GM06990 (cell line): ENCODE measurements around the gene MEIS3.
"Not testable (repeated sequence)": the region's sequence is repeated elsewhere in the genome, so short reads cannot be mapped to it uniquely, and the experiment has no call there.

Source experiments
- DNase-seq: peaks from one replicate; pipeline ENCODE4 v3.0.0-alpha.2; 2011; ENCODE audit not compliant: insufficient read length; ENCODE audit errors: extremely low read depth
- H3K27me3 ChIP-seq: replicated peaks from 2 replicates; pipeline ENCODE4 v1.6.0; 2011; ENCODE audit warnings: low read length; ENCODE audit not compliant: control insufficient read depth, insufficient read depth
- H3K36me3 ChIP-seq: 2 replicates; pipeline ENCODE4 v1.5.1; 2011; ENCODE audit warnings: low read length; ENCODE audit not compliant: control insufficient read depth, insufficient read depth
- H3K4me3 ChIP-seq: replicated peaks from 2 replicates; pipeline ENCODE4 v1.5.1; 2011; ENCODE audit warnings: low read depth, mild to moderate bottlenecking, control low read depth, low read length
- TF ChIP-seq, protein P1 (sequence below): IDR thresholded peaks from 2 replicates; pipeline ENCODE4 v1.5.1; 2011; ENCODE audit warnings: low read length, control low read depth, mild to moderate bottlenecking, inconsistent platforms; ENCODE audit not compliant: insufficient read depth, poor library complexity, severe bottlenecking

MEIS3 gene

DNA sequence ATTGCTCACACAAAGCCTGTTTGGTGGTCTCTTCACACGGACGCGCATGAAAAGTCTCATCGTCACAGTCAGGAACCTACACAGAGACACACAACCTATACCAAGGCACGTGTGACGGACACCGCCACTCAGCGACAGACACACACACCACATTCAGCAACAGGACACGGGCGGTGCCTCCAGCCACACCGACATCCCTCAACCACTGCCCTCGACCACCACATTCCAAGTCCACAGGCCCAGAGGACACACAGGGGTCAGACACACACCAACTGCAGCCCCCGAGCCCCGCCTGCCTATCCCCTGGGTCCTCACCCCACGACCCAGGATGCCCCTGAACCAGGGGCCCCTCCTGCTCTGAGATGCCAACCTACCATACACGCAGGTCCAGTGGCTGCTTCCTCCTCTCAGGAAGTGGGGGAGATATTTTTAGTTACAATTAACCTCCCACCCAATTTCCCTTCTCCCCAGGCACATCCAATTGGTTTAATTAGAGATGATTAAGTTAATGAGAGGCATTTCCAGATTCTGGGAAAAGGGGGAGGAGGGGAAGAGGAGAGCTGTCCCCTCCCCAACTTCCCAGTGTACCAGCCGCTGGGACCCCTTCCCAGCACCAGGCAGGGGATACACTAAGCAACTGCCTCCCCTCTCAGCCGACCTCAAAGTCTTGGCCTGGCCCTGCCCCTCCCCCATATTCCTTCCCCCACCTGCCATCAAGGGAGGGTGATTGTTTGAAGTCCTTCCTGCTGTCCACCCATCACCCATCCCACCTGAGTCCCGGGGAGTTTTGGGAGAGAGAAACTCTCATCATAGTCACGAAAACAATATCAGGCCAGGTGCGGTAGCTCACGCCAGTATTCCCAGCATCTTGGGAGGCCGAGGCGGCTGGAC lies 20.4 kb downstream of the MEIS3 start:
- DNase-seq, result no peak
- Histone ChIP-seq H3K36me3 (no peaks in the 10 kb centered on the region), H3K4me3 (no peak overlapping the region), H3K27me3 (no peaks in the 10 kb centered on the region)
- TF ChIP-seq, protein P1, sequence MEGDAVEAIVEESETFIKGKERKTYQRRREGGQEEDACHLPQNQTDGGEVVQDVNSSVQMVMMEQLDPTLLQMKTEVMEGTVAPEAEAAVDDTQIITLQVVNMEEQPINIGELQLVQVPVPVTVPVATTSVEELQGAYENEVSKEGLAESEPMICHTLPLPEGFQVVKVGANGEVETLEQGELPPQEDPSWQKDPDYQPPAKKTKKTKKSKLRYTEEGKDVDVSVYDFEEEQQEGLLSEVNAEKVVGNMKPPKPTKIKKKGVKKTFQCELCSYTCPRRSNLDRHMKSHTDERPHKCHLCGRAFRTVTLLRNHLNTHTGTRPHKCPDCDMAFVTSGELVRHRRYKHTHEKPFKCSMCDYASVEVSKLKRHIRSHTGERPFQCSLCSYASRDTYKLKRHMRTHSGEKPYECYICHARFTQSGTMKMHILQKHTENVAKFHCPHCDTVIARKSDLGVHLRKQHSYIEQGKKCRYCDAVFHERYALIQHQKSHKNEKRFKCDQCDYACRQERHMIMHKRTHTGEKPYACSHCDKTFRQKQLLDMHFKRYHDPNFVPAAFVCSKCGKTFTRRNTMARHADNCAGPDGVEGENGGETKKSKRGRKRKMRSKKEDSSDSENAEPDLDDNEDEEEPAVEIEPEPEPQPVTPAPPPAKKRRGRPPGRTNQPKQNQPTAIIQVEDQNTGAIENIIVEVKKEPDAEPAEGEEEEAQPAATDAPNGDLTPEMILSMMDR, result no peak

DNA sequence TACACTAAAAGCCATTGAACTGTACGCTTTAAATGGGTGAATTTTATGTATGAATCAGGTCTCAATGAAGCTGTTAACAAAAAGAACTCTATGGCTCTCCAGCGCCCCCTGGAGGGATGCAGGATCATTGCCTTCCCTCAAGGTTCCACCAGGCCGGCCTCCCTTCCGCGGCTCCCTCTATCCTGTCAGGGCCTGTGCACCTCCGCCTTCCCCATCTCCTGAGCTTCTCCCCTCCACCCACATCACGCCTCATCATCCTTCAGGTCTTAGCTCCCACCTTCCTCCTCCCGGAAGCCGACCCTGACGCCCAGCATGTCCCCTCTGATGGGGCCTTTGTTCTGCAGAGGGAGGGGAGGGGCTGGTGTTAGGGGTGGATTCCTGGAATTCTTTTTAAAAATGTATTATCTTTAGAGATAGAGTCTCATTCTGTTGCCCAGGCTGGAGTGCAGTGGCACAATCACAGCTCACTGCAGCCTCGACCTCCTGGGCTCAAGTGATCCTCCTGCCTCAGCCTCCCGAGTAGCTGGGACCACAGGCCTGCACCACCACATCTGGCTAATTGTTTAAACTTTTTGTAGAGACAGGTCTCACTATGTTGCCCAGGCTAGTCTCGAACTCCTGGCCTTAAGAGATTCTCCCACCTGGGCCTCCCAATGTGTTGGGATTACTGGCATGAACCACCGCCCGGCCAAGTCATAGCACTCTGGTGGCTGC lies 27.7 kb downstream of the MEIS3 start:
- peak; percentile 37 for DNase-seq
- Histone ChIP-seq H3K36me3 (no peaks in the 10 kb centered on the region), H3K27me3 (no peaks in the 10 kb centered on the region), H3K4me3 (no peak overlapping the region)
- TF ChIP-seq, protein P1, result peak; percentile 91

DNA sequence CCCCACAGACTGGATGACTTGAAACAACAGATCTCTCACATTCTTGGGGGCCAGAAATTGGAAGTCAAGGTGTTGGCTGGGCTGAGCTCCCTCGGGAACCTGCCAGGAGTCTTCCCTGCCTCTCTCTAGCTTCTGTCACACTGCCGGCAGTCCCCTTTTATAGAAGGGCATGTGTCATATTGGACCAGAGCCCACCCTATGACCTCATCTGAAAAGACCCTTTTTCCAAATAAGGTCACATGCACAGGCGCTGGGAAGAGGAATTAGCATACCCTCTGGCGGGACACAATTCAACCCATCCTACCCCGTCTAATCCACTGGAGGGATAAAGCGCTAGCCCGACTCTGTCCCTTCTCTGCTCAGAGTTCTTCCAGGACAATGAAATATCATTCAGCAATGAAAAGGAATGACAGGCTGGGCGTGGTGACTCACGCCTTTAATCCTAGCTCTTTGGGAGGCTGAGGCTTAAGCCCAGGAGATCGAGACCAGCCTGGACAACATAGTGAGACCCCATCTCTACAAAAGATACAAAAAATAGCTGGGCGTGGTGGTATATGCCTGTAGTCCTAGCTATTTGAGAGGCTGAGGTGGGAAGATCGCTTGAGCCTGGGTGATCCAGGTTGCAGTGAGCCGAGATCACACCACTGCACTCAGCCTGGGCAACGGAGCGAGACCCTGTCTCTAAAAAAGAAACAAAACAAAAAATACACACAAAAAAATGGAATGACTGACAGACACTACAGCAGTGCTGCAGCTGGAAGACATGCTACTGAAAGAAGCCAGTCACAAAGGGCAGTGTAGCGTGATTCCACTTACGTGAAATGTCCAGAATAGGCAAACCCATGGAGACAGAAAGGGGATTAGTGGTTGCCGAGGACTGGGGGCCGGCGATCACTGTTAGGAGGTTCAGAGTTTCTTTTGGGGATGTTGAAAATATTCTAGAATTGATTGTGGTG lies 28.5 kb downstream of the MEIS3 start:
- Histone ChIP-seq H3K4me3 (no peak overlapping the region), H3K36me3 (no peaks in the 10 kb centered on the region)
- TF ChIP-seq, protein P1, result no peak

DNA sequence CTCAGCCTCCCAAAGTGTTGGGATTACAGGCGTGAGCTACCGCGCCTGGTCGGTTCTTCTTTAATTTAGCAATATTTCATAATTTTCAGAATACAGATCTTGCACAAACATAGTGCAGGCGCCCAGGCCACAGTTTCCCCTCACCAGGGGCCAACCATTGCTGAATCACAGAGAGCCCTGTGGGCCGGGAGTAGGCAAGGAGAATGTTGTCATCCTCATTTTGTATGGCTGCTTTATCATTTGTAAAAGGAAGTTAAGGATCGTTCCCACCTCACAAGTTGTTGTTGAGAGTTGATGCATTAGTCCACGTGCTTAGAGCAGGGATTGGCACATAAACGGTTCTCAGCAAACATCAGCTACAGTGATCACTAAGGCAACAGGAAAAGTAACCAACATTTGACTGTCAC lies 30.2 kb downstream of the MEIS3 start:
- no peak for DNase-seq
- H3K4me3 ChIP-seq, result no peak overlapping the region
- H3K27me3 ChIP-seq, result no peaks in the 10 kb centered on the region
- TF ChIP-seq, protein P1, result no peak
- no peaks in the 10 kb centered on the region for H3K36me3 ChIP-seq

More for the DNA sequence above, 28.5 kb downstream of the MEIS3 start:
- no peaks in the 10 kb centered on the region for H3K27me3 ChIP-seq
- DNase-seq, result no peak

DNA sequence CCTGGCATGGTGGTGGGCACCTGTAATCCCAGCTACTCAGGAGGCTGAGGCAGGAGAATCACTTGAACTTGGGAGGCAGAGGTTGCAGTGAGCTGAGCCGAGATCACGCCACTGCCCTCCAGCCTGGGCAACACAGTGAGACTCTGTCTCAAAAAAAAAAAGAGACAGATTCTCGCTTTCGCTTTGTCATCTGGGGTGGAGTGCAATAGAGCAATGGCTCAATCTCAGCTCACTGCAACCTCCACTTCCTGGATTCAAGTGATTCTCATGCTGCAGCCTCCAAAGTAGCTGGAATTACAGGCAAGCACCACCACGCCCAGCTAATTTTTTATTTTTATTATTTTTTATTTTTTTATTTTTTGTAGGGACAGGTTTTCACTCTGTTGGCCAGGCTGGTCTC lies 30.6 kb downstream of the MEIS3 start:
- H3K36me3 ChIP-seq, DNase-seq, H3K27me3 ChIP-seq, H3K4me3 ChIP-seq: not testable (repeated sequence)

DNA sequence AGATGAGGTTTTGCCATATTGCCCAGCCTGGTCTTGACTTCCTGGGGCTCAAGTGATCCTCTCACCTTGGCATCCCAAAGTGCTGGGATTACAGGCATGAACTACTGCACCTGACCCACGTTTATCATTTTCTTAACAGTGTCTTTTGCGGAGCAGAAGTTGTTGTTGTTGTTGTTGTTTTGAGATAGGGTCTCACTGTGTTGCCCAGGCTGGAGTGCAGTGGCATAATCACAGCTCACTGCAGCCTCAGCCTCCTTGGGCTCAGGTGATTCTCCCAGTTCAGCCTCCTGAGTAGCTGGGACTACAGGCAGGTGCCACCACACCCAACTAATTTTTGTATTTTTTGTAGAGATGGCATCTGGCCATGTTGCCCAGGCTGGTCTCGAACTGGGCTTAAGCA lies 31.7 kb downstream of the MEIS3 start:
- H3K27me3 ChIP-seq, H3K4me3 ChIP-seq, DNase-seq, H3K36me3 ChIP-seq: not testable (repeated sequence)

DNA sequence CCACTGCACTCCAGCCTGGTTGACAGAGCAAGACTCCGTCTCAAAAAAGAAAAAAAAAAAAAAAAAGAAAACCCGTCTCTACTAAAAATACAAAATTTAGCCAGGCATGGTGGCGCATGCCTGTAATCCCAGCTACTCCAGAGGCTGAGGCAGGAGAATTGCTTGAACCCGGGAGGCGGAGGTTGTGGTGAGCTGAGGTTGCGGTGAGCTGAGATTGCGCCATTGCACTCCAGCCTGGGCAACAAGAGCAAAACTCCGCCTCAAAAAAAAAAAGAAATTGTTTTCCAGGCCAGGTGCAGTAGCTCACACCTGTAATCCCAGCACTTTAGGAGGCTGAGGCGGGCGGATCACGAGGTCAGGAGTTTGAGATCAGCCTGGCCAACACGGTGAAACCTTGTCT lies 32.7 kb downstream of the MEIS3 start:
- not testable (repeated sequence) for H3K36me3 ChIP-seq, H3K27me3 ChIP-seq, DNase-seq, H3K4me3 ChIP-seq

DNA sequence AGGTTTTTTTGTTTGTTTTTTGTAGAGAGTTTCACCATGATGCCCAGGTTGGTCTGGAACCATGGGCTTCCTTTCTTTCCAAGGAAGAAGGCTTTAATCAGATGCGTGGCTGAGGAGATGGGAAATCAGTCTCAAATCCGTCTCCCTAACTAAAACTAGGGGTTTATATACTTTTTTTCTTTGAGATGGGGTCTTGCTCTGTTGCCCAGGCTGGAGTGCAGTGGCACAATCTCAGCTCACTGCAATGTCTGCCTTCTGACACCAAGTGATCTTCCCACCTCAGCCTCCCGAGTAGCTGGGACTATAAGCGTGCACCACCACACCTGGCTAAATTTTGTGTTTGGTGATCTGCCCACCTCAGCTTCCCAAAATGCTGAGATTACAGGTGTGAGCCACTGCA lies 34.8 kb downstream of the MEIS3 start:
- not testable (repeated sequence) for DNase-seq, H3K4me3 ChIP-seq, H3K27me3 ChIP-seq
- peaks cover 12% of the 10 kb centered on the region for H3K36me3 ChIP-seq

DNA sequence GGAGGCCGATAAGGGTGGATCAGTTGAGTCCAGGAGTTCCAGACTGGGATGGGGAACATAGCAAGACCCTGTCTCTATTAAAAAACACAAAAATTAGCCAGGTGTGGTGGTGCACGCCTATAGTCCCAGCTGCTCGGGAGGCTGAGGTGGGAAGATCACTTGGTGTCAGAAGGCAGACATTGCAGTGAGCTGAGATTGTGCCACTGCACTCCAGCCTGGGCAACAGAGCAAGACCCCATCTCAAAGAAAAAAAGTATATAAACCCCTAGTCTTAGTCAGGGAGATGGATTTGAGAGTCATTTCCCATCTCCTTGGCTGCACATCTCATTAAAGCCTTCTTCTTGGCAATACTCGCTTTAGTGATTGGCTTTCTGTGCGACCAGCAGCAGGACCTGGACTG lies 35.4 kb downstream of the MEIS3 start:
- H3K36me3 ChIP-seq, result peaks cover 12% of the 10 kb centered on the region
- H3K4me3 ChIP-seq, H3K27me3 ChIP-seq, DNase-seq: not testable (repeated sequence)
